Liver (tissue), 9 donors: Measurements from ENCODE around the gene DAB1. TPM values are rescaled to one million over a fixed set of nuclear protein-coding genes. Genes with fewer than 3 reads are reported as not detected.

Experiments
- DNase-seq: peaks from one replicate; pipeline ENCODE4 v3.0.0-alpha.2; 2017; ENCODE audit warnings: low spot score
- H3K27ac ChIP-seq, 2 donors: one replicate each; pipeline ENCODE4 v1.7.0; 2013; ENCODE audit warnings: inconsistent platforms in 2 of 2, low read length in 2 of 2, control low read depth in 1 of 2, low read depth in 1 of 2, mild to moderate bottlenecking in 1 of 2
- H3K27me3 ChIP-seq, 4 donors: one replicate each; pipeline versions ENCODE4 v1.6.1 to v1.7.0; 2013; ENCODE audit warnings: low read length in 3 of 4, inconsistent platforms in 1 of 4, mild to moderate bottlenecking in 1 of 4, moderate library complexity in 1 of 4; ENCODE audit not compliant: control insufficient read depth in 4 of 4, insufficient read depth in 4 of 4
- H3K36me3 ChIP-seq, 4 donors: one replicate each; pipeline versions ENCODE4 v1.6.1 to v1.7.0; 2013; ENCODE audit warnings: low read length in 3 of 4, mild to moderate bottlenecking in 3 of 4, low read depth in 1 of 4, moderate library complexity in 1 of 4; ENCODE audit not compliant: control insufficient read depth in 4 of 4, insufficient read depth in 3 of 4
- H3K4me1 ChIP-seq, 4 donors: one replicate each; pipeline versions ENCODE4 v1.6.1 to v1.7.0; 2013; ENCODE audit warnings: low read length in 3 of 4, mild to moderate bottlenecking in 3 of 4, moderate library complexity in 1 of 4; ENCODE audit not compliant: control insufficient read depth in 4 of 4, insufficient read depth in 4 of 4
- H3K4me3 ChIP-seq, 3 donors: one replicate each; pipeline versions ENCODE4 v1.6.1 to v1.7.0; 2013; ENCODE audit warnings: low read length in 3 of 3, control low read depth in 1 of 3, low read depth in 1 of 3, mild to moderate bottlenecking in 1 of 3
- H3K9ac ChIP-seq, 2 donors: one replicate each; pipeline ENCODE4 v1.7.0; 2013; ENCODE audit warnings: low read length in 2 of 2, mild to moderate bottlenecking in 2 of 2, moderate library complexity in 2 of 2, control low read depth in 1 of 2, low read depth in 1 of 2
- H3K9me3 ChIP-seq, 4 donors: one replicate each; pipeline versions ENCODE4 v1.6.1 to v1.7.0; 2013; ENCODE audit warnings: low read length in 3 of 4; ENCODE audit not compliant: control insufficient read depth in 4 of 4
- EGR1 ChIP-seq, 2 donors: IDR thresholded peaks; 2 replicates each; pipeline ENCODE4 v1.6.1; 2016 to 2018; ENCODE audit warnings: antibody characterized with exemption in 2 of 2, low read depth in 2 of 2
- FOXA1 ChIP-seq: IDR thresholded peaks from 2 replicates; pipeline ENCODE4 v1.6.1; 2016; ENCODE audit warnings: antibody characterized with exemption
- FOXA2 ChIP-seq: IDR thresholded peaks from 2 replicates; pipeline ENCODE4 v1.6.1; 2016; ENCODE audit warnings: antibody characterized with exemption
- GABPA ChIP-seq, 2 donors: IDR thresholded peaks in 1 of 2; conservative IDR thresholded peaks in 1 of 2; 2 replicates each; pipeline ENCODE4 v1.6.1; 2016; ENCODE audit warnings: antibody characterized with exemption in 2 of 2, mild to moderate bottlenecking in 1 of 2, moderate library complexity in 1 of 2
- HNF4A ChIP-seq, 2 donors: conservative IDR thresholded peaks; 2 replicates each; pipeline ENCODE4 v1.6.1; 2016; ENCODE audit warnings: antibody characterized with exemption in 2 of 2, mild to moderate bottlenecking in 2 of 2
- HNF4G ChIP-seq: IDR thresholded peaks from 2 replicates; pipeline ENCODE4 v1.6.1; 2016; ENCODE audit warnings: antibody characterized with exemption
- JUND ChIP-seq, 2 donors: IDR thresholded peaks; 2 replicates each; pipeline ENCODE4 v1.6.1; 2016; ENCODE audit warnings: antibody characterized with exemption in 2 of 2
- NR2F2 ChIP-seq: IDR thresholded peaks from 2 replicates; pipeline ENCODE4 v1.6.1; 2016; ENCODE audit warnings: antibody characterized with exemption
- RAD21 ChIP-seq, 2 donors: IDR thresholded peaks; 2 replicates each; pipeline ENCODE4 v1.6.1; 2016; ENCODE audit warnings: antibody characterized with exemption in 2 of 2, mild to moderate bottlenecking in 2 of 2
- RXRA ChIP-seq, 2 donors: IDR thresholded peaks; 2 replicates each; pipeline ENCODE4 v1.6.1; 2017 to 2018; ENCODE audit warnings: antibody characterized with exemption in 2 of 2, mild to moderate bottlenecking in 1 of 2
- SP1 ChIP-seq: IDR thresholded peaks from 2 replicates; pipeline ENCODE4 v1.6.1; 2018; ENCODE audit warnings: antibody characterized with exemption, mild to moderate bottlenecking
- TAF1 ChIP-seq: conservative IDR thresholded peaks from 2 replicates; pipeline ENCODE4 v1.6.1; 2016; ENCODE audit warnings: antibody characterized with exemption, mild to moderate bottlenecking
- YY1 ChIP-seq: IDR thresholded peaks from 2 replicates; pipeline ENCODE4 v1.6.1; 2016; ENCODE audit warnings: antibody characterized with exemption, mild to moderate bottlenecking
- WGBS: extraction: QIAGEN DNeasy Blood & Tissue Kit; methylation state at CpG from one replicate; pipeline ENCODE4 v1.1.7; 2013; 5-methylcytosine and 5-hydroxymethylcytosine counted together
- polyA plus RNA-seq, 2 donors: library from polyadenylated mRNA; stranded (reverse) in 1 of 2; unstranded in 1 of 2; fragments of 200-250 nt in 1 of 2; fragments of >200 nt in 1 of 2; fragmentation: Nextera tagmentation in 1 of 2; extraction: Ambion mirVana in 1 of 2; gene quantifications; one replicate each; pipeline versions ENCODE4 v1.2.1 to v1.2.3, GENCODE V29; 2013 to 2015
- total RNA-seq, 2 donors: library from RNA; depleted of rRNA; stranded (reverse); fragments of >200 nt; gene quantifications; one replicate each; pipeline ENCODE4 v1.2.3, GENCODE V29; 2014
- TF ChIP-seq, protein P1 (sequence below): IDR thresholded peaks from 2 replicates; pipeline ENCODE4 v1.6.1; 2016; ENCODE audit warnings: antibody characterized with exemption
- TF ChIP-seq, protein P2 (sequence below): fragments of 150-350 bp; IDR thresholded peaks from 2 replicates; pipeline ENCODE4 v1.5.1; 2017; ENCODE audit warnings: improper control_type of control experiment, low read depth, low read length; ENCODE audit not compliant: missing input control
- TF ChIP-seq, protein P3 (sequence below): IDR thresholded peaks from 2 replicates; pipeline ENCODE4 v1.6.1; 2016; ENCODE audit warnings: antibody characterized with exemption
- TF ChIP-seq, protein P4 (sequence below): IDR thresholded peaks from 2 replicates; pipeline ENCODE4 v1.6.1; 2016; ENCODE audit warnings: antibody characterized with exemption
- TF ChIP-seq, protein P5 (sequence below): IDR thresholded peaks from 2 replicates; pipeline ENCODE4 v1.6.1; 2016; ENCODE audit warnings: antibody characterized with exemption, mild to moderate bottlenecking
- donor health status: healthy.
- donor health status: healthy.
- donor health status: healthy.
- donor health status: healthy.
- donor health status: healthy.

Gene DAB1
- total and polyA plus RNA-seq, 4 donors, result 0.54 to 1.7 (median 1.2) TPM

DNA sequence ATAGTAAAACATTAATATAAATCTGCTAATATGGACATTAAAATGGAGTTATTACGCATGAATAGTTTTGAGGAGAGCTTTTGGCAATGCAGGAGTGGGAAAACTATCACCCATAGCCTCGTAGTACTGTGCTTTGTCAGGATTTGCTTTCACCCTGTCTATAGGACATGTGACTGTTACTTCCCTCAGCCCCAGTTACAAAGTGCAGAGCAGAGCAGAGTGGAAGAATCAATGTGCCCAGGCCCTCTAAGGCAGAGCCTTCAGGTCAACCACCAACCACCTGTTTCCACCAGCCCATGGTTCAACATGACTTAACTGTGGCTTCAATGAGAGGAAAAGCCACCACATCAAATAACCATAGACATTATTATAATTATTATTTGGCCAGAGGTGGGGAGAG is 389.1 kb downstream of the DAB1 start:
- Histone ChIP-seq H3K27ac (peak overlapping the region; percentile 38 to 79), H3K36me3 (no peaks in the 10 kb centered on the region), H3K9me3 (no peaks in the 10 kb centered on the region), H3K4me1 (peaks cover 3 to 29% (median 6%) of the 10 kb centered on the region in 4 donors), H3K27me3 (no peaks in the 10 kb centered on the region), H3K4me3 (no peak overlapping the region), H3K9ac (no peak overlapping the region)
- DNase-seq, result no peak
- 63% methylated on average over 2 of the region's 2 CpGs for WGBS
- TF ChIP-seq JUND (IDR thresholded peaks at IDR 0.05) (peak in 1 of 2 donors; percentile 26), SP1 (peak; percentile 40), HNF4A (conservative IDR thresholded peaks at IDR 0.05) (peak; percentile 69 to 79), RAD21 (IDR thresholded peaks at IDR 0.05) (peak in 1 of 2 donors; percentile 18), YY1 (no peak), RXRA (IDR thresholded peaks at IDR 0.05) (peak; percentile 43 to 67), GABPA (IDR thresholded peaks at IDR 0.05 in 1 of 2, conservative IDR thresholded peaks at IDR 0.05 in 1 of 2) (no peak)
- TF ChIP-seq, protein P1, sequence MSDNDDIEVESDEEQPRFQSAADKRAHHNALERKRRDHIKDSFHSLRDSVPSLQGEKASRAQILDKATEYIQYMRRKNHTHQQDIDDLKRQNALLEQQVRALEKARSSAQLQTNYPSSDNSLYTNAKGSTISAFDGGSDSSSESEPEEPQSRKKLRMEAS, result peak; percentile 48
- TF ChIP-seq, protein P2, sequence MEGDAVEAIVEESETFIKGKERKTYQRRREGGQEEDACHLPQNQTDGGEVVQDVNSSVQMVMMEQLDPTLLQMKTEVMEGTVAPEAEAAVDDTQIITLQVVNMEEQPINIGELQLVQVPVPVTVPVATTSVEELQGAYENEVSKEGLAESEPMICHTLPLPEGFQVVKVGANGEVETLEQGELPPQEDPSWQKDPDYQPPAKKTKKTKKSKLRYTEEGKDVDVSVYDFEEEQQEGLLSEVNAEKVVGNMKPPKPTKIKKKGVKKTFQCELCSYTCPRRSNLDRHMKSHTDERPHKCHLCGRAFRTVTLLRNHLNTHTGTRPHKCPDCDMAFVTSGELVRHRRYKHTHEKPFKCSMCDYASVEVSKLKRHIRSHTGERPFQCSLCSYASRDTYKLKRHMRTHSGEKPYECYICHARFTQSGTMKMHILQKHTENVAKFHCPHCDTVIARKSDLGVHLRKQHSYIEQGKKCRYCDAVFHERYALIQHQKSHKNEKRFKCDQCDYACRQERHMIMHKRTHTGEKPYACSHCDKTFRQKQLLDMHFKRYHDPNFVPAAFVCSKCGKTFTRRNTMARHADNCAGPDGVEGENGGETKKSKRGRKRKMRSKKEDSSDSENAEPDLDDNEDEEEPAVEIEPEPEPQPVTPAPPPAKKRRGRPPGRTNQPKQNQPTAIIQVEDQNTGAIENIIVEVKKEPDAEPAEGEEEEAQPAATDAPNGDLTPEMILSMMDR, result no peak
- TF ChIP-seq, protein P3, sequence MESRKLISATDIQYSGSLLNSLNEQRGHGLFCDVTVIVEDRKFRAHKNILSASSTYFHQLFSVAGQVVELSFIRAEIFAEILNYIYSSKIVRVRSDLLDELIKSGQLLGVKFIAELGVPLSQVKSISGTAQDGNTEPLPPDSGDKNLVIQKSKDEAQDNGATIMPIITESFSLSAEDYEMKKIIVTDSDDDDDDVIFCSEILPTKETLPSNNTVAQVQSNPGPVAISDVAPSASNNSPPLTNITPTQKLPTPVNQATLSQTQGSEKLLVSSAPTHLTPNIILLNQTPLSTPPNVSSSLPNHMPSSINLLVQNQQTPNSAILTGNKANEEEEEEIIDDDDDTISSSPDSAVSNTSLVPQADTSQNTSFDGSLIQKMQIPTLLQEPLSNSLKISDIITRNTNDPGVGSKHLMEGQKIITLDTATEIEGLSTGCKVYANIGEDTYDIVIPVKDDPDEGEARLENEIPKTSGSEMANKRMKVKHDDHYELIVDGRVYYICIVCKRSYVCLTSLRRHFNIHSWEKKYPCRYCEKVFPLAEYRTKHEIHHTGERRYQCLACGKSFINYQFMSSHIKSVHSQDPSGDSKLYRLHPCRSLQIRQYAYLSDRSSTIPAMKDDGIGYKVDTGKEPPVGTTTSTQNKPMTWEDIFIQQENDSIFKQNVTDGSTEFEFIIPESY, result no peak

DNA sequence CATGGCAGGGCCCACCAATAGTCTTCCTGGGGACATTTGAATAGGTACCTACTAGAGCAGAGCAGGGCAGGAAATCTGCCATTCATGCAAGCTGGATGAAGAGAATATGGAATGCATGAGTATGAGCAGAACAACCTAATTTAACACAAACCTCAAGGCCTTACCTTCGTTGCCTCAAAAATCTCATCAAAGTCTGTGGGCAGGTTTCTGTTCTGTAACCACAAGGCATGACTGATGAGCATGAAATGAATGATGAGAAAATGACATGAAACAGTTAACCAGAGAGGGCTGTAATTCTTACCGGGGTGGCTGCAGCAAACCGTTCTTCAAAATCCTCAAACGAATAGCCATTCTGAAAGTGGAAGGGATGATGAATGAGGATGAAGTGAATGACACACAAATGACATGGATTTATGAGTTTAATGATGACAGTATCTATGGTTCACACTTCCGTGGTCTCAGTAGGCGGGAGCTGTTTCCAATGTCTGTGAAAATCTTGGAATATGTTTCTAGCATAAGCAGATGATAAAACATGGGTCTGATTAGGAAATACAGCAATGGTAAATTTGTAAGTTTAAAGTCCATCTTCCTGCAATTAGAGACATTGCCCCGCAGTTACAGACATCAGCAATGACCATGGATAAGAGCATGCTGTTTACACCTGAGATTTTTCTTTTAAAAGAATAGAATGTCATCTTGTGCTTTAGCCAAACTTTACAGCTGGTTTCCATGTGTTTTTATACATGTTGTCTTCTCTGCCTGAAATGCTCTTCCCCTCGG is 390.4 kb downstream of the DAB1 start:
- no peak overlapping the region for H3K4me3 ChIP-seq
- H3K36me3 ChIP-seq, result no peaks in the 10 kb centered on the region
- no peaks in the 10 kb centered on the region for H3K9me3 ChIP-seq
- no peak for DNase-seq
- H3K9ac ChIP-seq, result peak overlapping the region in 1 of 2 donors; percentile 18
- peaks cover 3 to 24% (median 5%) of the 10 kb centered on the region in 4 donors for H3K4me1 ChIP-seq
- peak overlapping the region; percentile 65 to 79 for H3K27ac ChIP-seq
- 30% methylated on average over 8 of the region's 8 CpGs for WGBS
- no peaks in the 10 kb centered on the region for H3K27me3 ChIP-seq
- peak; percentile 94 for TF ChIP-seq HNF4G
- no peak for TF ChIP-seq TAF1
- peak in 1 of 2 donors; percentile 58 for TF ChIP-seq EGR1 (IDR thresholded peaks at IDR 0.05; ENCODE audit: low read depth in 2 of 2)
- TF ChIP-seq YY1, result peak; percentile 87
- peak; percentile 92 for TF ChIP-seq SP1
- no peak for TF ChIP-seq NR2F2
- peak; percentile 55 for TF ChIP-seq RAD21 (IDR thresholded peaks at IDR 0.05)
- TF ChIP-seq, protein P3, result peak; percentile 84
- TF ChIP-seq, protein P4, sequence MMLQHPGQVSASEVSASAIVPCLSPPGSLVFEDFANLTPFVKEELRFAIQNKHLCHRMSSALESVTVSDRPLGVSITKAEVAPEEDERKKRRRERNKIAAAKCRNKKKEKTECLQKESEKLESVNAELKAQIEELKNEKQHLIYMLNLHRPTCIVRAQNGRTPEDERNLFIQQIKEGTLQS, result peak; percentile 40
- TF ChIP-seq HNF4A (conservative IDR thresholded peaks at IDR 0.05), result peak; percentile 99
- peak; percentile 33 for TF ChIP-seq FOXA1
- peak; percentile 33 to 81 for TF ChIP-seq JUND (IDR thresholded peaks at IDR 0.05)
- TF ChIP-seq RXRA (IDR thresholded peaks at IDR 0.05), result peak; percentile 59 to 84
- TF ChIP-seq, protein P5, sequence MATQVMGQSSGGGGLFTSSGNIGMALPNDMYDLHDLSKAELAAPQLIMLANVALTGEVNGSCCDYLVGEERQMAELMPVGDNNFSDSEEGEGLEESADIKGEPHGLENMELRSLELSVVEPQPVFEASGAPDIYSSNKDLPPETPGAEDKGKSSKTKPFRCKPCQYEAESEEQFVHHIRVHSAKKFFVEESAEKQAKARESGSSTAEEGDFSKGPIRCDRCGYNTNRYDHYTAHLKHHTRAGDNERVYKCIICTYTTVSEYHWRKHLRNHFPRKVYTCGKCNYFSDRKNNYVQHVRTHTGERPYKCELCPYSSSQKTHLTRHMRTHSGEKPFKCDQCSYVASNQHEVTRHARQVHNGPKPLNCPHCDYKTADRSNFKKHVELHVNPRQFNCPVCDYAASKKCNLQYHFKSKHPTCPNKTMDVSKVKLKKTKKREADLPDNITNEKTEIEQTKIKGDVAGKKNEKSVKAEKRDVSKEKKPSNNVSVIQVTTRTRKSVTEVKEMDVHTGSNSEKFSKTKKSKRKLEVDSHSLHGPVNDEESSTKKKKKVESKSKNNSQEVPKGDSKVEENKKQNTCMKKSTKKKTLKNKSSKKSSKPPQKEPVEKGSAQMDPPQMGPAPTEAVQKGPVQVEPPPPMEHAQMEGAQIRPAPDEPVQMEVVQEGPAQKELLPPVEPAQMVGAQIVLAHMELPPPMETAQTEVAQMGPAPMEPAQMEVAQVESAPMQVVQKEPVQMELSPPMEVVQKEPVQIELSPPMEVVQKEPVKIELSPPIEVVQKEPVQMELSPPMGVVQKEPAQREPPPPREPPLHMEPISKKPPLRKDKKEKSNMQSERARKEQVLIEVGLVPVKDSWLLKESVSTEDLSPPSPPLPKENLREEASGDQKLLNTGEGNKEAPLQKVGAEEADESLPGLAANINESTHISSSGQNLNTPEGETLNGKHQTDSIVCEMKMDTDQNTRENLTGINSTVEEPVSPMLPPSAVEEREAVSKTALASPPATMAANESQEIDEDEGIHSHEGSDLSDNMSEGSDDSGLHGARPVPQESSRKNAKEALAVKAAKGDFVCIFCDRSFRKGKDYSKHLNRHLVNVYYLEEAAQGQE, result peak; percentile 76
- no peak for TF ChIP-seq GABPA (IDR thresholded peaks at IDR 0.05 in 1 of 2, conservative IDR thresholded peaks at IDR 0.05 in 1 of 2)
- TF ChIP-seq, protein P2, result no peak
- peak; percentile 64 for TF ChIP-seq FOXA2
